Tibial artery (tissue), 4 donors: ENCODE results near the gene COL8A1.

ENCODE experiments used
- DNase-seq, 2 donors: peaks; one replicate each; pipeline ENCODE4 v3.0.0-alpha.2; 2019
- H3K27ac ChIP-seq, 2 donors: fragments of 200-600 bp; sonication (generic) in 1 of 2; 1 replicate in 1 of 2; 2 replicates in 1 of 2; pipeline ENCODE4 v1.5.1; 2018 to 2019; ENCODE audit warnings: mild to moderate bottlenecking in 1 of 2
- H3K27me3 ChIP-seq, 2 donors: fragments of 200-600 bp; sonication (generic) in 1 of 2; one replicate each; pipeline versions ENCODE4 v1.5.1 to v1.6.0; 2016 to 2019
- H3K36me3 ChIP-seq, 3 donors: fragments of 200-600 bp; sonication (generic) in 2 of 3; one replicate each; pipeline ENCODE4 v1.5.1; 2016 to 2019; ENCODE audit warnings: mild to moderate bottlenecking in 2 of 3
- H3K4me1 ChIP-seq, 4 donors: fragments of 200-600 bp; sonication (generic) in 2 of 4; 1 replicate in 3 of 4; 2 replicates in 1 of 4; pipeline ENCODE4 v1.5.1; 2016 to 2019
- H3K4me3 ChIP-seq, 2 donors: fragments of 200-600 bp; sonication (generic) in 1 of 2; 1 replicate in 1 of 2; 2 replicates in 1 of 2; pipeline ENCODE4 v1.5.1; 2018 to 2019; ENCODE audit warnings: mild to moderate bottlenecking in 2 of 2
- H3K9me3 ChIP-seq, 3 donors: fragments of 200-600 bp; sonication (generic) in 1 of 3; one replicate each; pipeline ENCODE4 v1.5.1; 2016 to 2019
- CTCF ChIP-seq, 2 experiments: fragments of 200-600 bp in 1 of 2; fragments of 450-650 bp in 1 of 2; IDR thresholded peaks; one replicate each; pipeline ENCODE4 v1.5.1; 2017 to 2019; ENCODE audit warnings: antibody characterized with exemption in 2 of 2, mild to moderate bottlenecking in 1 of 2, moderate library complexity in 1 of 2
- intact Hi-C: fragments of 100-400 bp; cut with DNase I; formaldehyde crosslinking; loops from one replicate; pipeline ENCODE4 v1.15.0; 2023; ENCODE audit warnings: low total_unique reads

COL8A1 gene

DNA sequence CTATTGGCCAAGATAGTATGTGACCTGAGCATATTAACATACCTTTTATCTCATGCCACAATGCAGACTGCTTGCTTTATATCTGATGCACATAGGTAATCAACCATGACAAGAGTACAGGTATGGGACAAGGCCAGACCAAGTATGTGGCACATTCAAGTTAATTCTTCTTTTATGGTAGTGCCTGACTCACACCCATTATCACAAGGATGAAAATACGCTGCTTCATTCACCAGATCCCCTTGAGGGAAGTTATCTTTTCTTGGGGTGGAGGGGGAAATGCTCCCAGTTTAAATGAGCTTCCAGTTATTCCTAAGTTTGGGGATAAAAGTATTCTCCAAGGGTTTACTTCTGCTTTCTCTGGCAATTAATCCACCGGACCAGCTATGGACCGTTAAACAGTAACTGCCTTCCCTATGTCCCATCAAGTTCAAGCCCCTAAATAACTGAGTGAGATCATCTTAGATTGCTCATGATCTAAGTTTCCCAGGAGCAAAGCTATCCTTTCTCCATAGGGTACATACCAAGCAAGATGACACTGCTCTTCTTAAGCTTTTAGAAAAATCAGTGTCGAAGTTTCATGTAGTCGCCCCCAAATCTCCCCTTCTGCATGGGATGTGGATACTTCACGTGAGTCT is 1.9 kb downstream of the COL8A1 start:
- H3K27me3 ChIP-seq = no peaks in the 10 kb centered on the region
- DNase-seq = no peak
- intact Hi-C loops = loop anchor here (10.0 kb wide), 1 partner anchor 136 kb away; no protein-coding TSS in a partner anchor
- no peaks in the 10 kb centered on the region for H3K36me3 ChIP-seq
- H3K4me3 ChIP-seq = peak overlapping the region; percentile 65 to 69
- TF ChIP-seq CTCF (IDR thresholded peaks at IDR 0.05) = no peak
- H3K4me1 ChIP-seq = peaks cover 0 to 47% (median 3%) of the 10 kb centered on the region in 4 donors
- no peaks in the 10 kb centered on the region for H3K9me3 ChIP-seq
- H3K27ac ChIP-seq = peak overlapping the region; percentile 92 to 95

DNA sequence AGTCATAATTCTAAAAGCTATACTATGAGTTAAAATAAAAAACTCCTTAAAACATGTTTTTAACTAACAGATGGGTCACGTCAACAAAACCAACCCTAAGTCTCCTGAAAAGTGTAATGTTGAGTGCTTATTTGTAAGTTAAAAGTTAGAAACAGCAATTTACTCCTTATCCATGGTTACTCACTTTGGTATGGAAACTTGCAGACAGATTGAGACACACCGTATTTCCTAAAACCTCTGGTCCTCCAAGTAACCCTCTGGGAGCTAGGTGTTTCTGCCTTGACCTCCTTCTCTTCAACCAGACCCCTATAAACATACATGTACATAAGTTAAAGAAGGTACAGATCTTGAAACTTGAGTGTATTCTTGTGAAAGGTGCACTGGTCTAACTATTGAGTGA is 3.1 kb downstream of the COL8A1 start:
- no peak for TF ChIP-seq CTCF (IDR thresholded peaks at IDR 0.05)

DNA sequence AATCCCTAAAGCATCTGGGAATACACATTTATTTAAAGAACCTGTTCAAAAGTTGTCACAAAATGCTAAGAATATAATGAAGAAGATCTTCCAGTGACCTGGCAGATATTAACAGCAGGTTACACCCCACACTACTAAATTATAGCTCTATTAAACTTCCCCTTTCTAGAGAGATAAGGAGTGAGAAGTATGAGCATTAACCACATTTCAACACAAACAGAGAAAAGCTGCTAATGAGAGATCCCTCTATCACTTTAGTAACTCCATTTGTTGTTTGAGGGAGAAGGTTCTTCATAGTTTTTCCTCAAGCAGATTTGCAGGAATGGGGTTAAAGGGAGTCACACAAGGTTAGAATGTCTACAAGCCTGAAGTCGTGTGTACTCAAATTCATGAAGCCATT is 3.6 kb downstream of the COL8A1 start:
- H3K4me1 ChIP-seq = peaks cover 0 to 52% (median 12%) of the 10 kb centered on the region in 4 donors
- H3K9me3 ChIP-seq = no peaks in the 10 kb centered on the region
- no peak for DNase-seq
- H3K27me3 ChIP-seq = no peaks in the 10 kb centered on the region
- no peak for TF ChIP-seq CTCF (IDR thresholded peaks at IDR 0.05)
- H3K36me3 ChIP-seq = no peaks in the 10 kb centered on the region
- intact Hi-C loops = loop anchor here (10.0 kb wide), 1 partner anchor 137 kb away; no protein-coding TSS in a partner anchor
- peak overlapping the region; percentile 65 to 69 for H3K4me3 ChIP-seq
- peak overlapping the region; percentile 92 to 95 for H3K27ac ChIP-seq

More for the DNA sequence above, 3.1 kb downstream of the COL8A1 start:
- Histone ChIP-seq H3K4me1 (peaks cover 0 to 48% (median 10%) of the 10 kb centered on the region in 4 donors), H3K27ac (peak overlapping the region; percentile 92 to 95), H3K36me3 (no peaks in the 10 kb centered on the region), H3K27me3 (no peaks in the 10 kb centered on the region), H3K9me3 (no peaks in the 10 kb centered on the region), H3K4me3 (peak overlapping the region; percentile 65 to 69)
- intact Hi-C loops = loop anchor here (10.0 kb wide), 1 partner anchor 137 kb away; no protein-coding TSS in a partner anchor
- no peak for DNase-seq

DNA sequence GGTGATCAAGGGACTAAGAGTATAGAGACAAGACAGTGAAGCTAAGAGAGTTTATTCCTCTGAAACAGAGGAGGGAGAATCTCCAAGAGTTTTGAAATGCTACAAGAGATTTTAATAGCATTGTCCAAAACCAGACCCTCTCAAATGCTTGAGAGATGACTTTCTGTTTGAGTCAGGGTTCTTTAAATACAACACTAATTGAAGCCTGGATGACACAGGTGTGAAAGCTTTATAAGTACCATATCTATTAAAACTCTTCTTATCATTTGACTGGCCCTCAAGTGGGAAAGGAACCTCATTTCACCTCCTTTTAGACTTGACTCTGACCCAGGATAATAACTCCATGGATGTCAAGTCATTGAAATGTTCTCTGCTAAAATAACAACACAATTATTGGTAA is 5.6 kb downstream of the COL8A1 start:
- Histone ChIP-seq H3K4me3 (peak overlapping the region; percentile 34 to 69), H3K36me3 (no peaks in the 10 kb centered on the region), H3K27ac (peak overlapping the region; percentile 92 to 95), H3K9me3 (no peaks in the 10 kb centered on the region), H3K27me3 (no peaks in the 10 kb centered on the region), H3K4me1 (peaks cover 0 to 72% (median 14%) of the 10 kb centered on the region in 4 donors)
- intact Hi-C loops = loop anchor here (10.0 kb wide), 1 partner anchor 139 kb away; no protein-coding TSS in a partner anchor
- no peak for TF ChIP-seq CTCF (IDR thresholded peaks at IDR 0.05)
- no peak for DNase-seq

- peak overlapping the region; percentile 92 to 95 for H3K27ac ChIP-seq
- H3K4me1 ChIP-seq = peaks cover 0 to 80% (median 14%) of the 10 kb centered on the region in 4 donors
- no peak for DNase-seq
- H3K27me3 ChIP-seq = no peaks in the 10 kb centered on the region
- no peaks in the 10 kb centered on the region for H3K36me3 ChIP-seq
- intact Hi-C loops = loop anchor here (5.0 to 10.0 kb wide), 2 partner anchors 43 to 140 kb away; no protein-coding TSS in a partner anchor
- peak overlapping the region; percentile 34 to 69 for H3K4me3 ChIP-seq
- no peak for TF ChIP-seq CTCF (IDR thresholded peaks at IDR 0.05)
- no peaks in the 10 kb centered on the region for H3K9me3 ChIP-seq
Measured at GRCh38 chr3:99644746-99645145, 6.4 kb downstream of the COL8A1 start.
